ENCODE results near the gene SLC25A21.

The SLC25A21 gene

DNA sequence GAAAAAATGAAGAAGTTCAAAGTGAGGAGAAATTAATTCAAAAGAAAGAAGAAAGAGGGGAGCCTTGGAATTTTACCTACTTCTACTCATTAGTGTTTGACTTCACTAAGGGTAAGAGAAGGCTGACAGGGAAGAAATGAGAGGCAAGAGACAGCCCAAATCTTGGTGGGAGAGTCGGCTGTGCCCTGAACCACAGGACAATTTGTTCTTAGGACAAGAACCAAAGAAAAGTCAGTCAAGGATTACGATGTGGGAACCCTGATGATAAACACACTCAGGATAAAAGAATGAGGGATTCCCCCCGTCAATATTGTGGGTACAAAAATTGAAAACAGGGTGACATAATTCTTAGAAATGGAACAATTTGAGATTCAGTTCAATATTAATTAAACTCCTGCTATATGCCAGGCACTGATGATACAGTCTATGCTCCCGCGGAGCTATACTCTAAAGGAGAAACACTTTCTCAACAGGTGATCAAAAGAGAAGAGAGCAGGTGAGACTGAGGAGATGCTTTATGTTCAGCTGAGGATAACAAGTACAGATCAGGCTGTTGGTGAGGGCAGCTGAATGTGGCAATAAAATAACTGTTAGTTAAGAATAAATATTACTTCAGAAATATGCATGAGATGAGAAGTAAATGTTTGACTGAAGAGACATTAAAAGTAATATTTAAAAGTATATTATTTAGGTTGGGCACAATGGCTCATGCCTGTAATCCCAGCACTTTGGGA, 175.4 kb downstream of the SLC25A21 start:
- Histone ChIP-seq H3K27me3 (replicated peaks; ENCODE audit: control insufficient read depth, insufficient read depth, low read length) (no peaks in the 10 kb centered on the region), H3K4me3 (replicated peaks; ENCODE audit: low read depth, low read length) (no peak overlapping the region), H3K36me3 (ENCODE audit: control insufficient read depth, insufficient read depth, low read length) (no peaks in the 10 kb centered on the region)
- DNase-seq (ENCODE audit: extremely low read depth, insufficient read length), result no peak
- TF ChIP-seq, protein P1, sequence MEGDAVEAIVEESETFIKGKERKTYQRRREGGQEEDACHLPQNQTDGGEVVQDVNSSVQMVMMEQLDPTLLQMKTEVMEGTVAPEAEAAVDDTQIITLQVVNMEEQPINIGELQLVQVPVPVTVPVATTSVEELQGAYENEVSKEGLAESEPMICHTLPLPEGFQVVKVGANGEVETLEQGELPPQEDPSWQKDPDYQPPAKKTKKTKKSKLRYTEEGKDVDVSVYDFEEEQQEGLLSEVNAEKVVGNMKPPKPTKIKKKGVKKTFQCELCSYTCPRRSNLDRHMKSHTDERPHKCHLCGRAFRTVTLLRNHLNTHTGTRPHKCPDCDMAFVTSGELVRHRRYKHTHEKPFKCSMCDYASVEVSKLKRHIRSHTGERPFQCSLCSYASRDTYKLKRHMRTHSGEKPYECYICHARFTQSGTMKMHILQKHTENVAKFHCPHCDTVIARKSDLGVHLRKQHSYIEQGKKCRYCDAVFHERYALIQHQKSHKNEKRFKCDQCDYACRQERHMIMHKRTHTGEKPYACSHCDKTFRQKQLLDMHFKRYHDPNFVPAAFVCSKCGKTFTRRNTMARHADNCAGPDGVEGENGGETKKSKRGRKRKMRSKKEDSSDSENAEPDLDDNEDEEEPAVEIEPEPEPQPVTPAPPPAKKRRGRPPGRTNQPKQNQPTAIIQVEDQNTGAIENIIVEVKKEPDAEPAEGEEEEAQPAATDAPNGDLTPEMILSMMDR (IDR thresholded peaks at IDR 0.05; ENCODE audit: insufficient read depth, low read length, poor library complexity, severe bottlenecking), result no peak

DNA sequence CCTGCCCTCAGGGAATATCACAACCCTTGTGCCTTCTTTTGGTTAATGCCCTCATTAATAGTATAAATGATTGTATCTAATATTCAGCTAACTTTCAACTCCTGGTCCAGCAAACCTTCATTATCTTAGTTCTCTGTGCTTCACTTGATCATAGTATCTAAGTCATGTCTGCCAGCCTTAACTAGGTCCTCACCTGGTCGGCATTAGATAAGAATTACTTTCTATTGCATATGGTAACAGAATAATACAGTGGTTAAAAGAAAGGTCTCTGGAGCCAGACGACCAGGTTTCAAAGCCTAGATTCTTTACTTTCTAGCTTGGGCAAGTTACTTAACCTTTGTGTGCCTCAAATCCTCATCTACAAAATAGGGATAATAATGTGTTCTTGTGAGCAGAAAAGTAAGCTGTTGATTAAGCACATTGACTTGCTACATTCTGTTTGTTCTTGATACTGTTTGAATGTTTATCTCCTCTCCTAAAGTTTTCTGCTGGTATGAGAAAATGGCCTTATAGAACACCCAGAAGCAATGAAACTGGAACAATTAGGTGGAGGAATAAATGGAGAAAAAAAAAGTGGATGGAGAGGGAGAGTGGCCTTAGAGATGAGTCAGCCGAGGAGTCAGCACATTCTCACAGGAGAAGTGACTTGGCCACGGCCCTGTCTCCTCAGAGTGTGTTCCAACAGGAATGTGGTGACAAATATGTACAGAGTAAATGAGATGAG, 176.1 kb downstream of the SLC25A21 start:
- no peak for DNase-seq (ENCODE audit: extremely low read depth, insufficient read length)
- H3K27me3 ChIP-seq (replicated peaks; ENCODE audit: control insufficient read depth, insufficient read depth, low read length), result no peaks in the 10 kb centered on the region
- H3K4me3 ChIP-seq (replicated peaks; ENCODE audit: low read depth, low read length), result no peak overlapping the region
- TF ChIP-seq, protein P1 (IDR thresholded peaks at IDR 0.05; ENCODE audit: insufficient read depth, low read length, poor library complexity, severe bottlenecking), result no peak
- H3K36me3 ChIP-seq (ENCODE audit: control insufficient read depth, insufficient read depth, low read length), result no peaks in the 10 kb centered on the region

DNA sequence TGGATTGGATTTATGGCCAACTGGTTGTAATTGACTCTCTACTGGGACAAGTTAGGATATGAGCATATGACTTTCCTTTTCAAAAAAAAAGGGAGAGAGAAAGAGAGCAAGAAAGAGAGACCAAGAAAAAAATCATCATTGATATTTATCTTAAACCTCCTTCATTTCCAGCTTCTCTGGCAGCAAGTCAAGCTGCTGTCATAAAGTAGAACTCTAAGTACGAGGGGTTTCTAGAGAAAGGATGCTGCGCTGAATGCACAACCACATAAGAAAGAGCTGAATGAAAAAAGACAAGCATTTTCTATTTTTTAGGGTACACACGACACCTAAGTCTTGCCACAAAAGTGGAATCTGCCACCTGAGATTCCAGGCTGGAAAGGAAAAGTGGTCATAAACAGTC, 182.6 kb downstream of the SLC25A21 start:
- no peaks in the 10 kb centered on the region for H3K27me3 ChIP-seq (replicated peaks; ENCODE audit: control insufficient read depth, insufficient read depth, low read length)
- no peak overlapping the region for H3K4me3 ChIP-seq (replicated peaks; ENCODE audit: low read depth, low read length)
- TF ChIP-seq, protein P1 (IDR thresholded peaks at IDR 0.05; ENCODE audit: insufficient read depth, low read length, poor library complexity, severe bottlenecking), result no peak
- no peaks in the 10 kb centered on the region for H3K36me3 ChIP-seq (ENCODE audit: control insufficient read depth, insufficient read depth, low read length)
- no peak for DNase-seq (ENCODE audit: extremely low read depth, insufficient read length)

DNA sequence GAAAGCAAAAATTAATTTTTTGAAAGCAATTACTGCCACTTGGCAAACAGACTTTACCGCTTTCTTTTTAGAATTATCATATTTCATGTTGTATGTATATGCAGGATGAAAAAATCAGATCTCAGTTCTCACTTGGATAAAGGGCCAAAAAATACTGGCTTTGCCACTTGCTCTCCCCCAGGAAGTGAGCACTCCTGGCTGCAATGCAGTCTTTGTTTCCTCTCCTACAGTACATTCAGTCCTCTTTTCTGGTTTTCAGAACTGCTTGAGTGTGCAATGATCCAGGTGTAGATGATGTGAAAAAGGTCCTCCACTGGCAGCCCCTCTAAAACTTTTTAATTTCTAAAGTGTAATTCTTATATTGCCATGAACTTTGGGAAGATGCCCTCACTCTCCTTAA, 183.4 kb downstream of the SLC25A21 start:
- DNase-seq (ENCODE audit: extremely low read depth, insufficient read length), result no peak
- Histone ChIP-seq H3K36me3 (ENCODE audit: control insufficient read depth, insufficient read depth, low read length) (no peaks in the 10 kb centered on the region), H3K4me3 (replicated peaks; ENCODE audit: low read depth, low read length) (no peak overlapping the region), H3K27me3 (replicated peaks; ENCODE audit: control insufficient read depth, insufficient read depth, low read length) (no peaks in the 10 kb centered on the region)
- TF ChIP-seq, protein P1 (IDR thresholded peaks at IDR 0.05; ENCODE audit: insufficient read depth, low read length, poor library complexity, severe bottlenecking), result no peak

DNA sequence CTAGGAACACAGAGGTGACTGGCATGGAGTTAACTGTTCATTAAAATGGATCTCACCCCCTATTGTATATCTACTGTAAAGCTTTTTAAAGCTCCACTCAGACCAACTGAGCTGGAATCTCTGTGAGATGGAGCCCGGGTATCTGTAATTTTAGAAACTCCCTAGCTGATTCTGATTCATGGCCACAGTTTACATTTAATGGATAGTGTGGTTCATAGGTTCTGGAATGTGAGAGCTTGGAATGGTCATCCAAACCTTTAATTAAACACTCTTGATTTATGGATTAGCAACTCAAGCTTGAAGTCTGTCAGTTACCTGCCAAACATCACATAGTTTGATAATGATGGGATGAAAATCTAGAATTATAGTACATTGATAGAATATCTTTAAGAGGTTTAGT, 183.8 kb downstream of the SLC25A21 start:
- Histone ChIP-seq H3K4me3 (replicated peaks; ENCODE audit: low read depth, low read length) (no peak overlapping the region), H3K27me3 (replicated peaks; ENCODE audit: control insufficient read depth, insufficient read depth, low read length) (no peaks in the 10 kb centered on the region), H3K36me3 (ENCODE audit: control insufficient read depth, insufficient read depth, low read length) (no peaks in the 10 kb centered on the region)
- DNase-seq (ENCODE audit: extremely low read depth, insufficient read length), result no peak
- TF ChIP-seq, protein P1 (IDR thresholded peaks at IDR 0.05; ENCODE audit: insufficient read depth, low read length, poor library complexity, severe bottlenecking), result no peak
